DMS53 (cell line): Measurements from ENCODE around the gene EFS.

Experiments used
- DNase-seq: peaks from one replicate; lab custom pipeline; 2025; lab: John Stamatoyannopoulos, UW

Gene EFS

DNA sequence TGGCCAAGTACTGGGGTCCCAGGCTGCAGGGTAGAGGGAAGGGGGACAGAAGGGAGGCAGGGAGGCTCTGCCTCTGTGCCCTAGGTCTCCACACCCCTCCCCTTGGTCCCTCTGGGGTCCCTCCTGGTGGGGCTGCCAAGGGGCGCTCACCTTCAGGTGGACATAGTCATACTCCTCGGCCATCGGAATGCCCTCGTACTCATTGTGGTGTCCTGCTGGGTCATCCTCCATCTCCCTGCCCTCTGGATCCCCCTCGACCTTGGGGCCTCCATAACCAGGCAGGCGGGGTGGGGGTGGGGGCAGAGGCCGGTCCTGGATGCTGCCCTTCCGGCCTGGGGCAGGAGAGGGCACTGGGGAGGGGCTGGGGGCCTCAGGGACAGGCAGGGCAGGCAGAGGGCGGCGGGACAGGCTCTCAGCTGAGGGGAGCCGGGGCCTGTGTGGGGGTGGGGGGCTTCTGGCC is 5.8 kb downstream of the EFS start:
- no peak for DNase-seq

GRCh38 chr14:23358553-23359166 is 6.3 kb downstream of the EFS start:
- DNase-seq: no peak

- DNase-seq: peak; percentile 5
Observed at GRCh38 chr14:23358042-23358441, 6.9 kb downstream of the EFS start.

DNA sequence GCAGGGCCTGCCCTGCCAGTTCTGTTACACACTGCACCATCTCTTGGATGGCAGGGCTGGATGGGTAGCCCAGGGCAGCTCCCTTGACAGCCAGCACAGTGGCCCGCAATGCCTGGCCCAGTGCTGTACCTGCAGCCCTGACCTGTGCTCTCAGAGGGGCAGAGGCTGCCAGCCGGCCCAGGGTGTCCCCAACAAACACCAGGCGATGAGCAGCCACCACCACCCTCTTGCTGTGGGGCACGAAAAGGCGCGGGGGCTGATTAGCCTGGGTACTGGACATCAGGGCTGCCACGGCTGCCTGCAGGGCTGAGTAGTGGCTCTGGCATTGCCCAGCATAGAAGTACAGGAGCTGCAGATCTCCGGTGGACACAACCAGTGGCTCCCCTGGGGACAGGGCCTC is 7.7 kb downstream of the EFS start:
- no peak for DNase-seq

GRCh38 chr14:23356662-23357061 is 8.3 kb downstream of the EFS start:
- no peak for DNase-seq

- DNase-seq: no peak
Observed at GRCh38 chr14:23355871-23356435, 9.0 kb downstream of the EFS start.

DNA sequence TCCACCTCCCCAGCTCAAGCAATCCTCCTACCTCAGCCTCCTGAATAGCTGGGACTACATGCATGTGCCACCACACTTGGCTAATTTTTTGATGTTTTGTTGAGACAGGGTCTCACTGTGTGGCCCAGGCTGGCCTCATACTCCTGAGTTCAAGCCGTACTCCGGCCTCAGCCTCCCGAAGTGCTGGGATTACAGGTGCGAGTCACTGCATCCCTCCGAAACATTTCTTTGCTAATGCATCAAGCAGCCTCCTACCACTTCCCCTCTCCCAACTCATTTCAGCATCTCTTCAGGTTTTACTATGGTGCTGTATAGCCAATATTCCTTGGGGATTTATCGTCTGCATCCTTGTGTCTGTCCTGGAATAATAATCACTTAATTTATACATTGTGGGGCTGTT is 10.0 kb downstream of the EFS start:
- DNase-seq: no peak

DNA sequence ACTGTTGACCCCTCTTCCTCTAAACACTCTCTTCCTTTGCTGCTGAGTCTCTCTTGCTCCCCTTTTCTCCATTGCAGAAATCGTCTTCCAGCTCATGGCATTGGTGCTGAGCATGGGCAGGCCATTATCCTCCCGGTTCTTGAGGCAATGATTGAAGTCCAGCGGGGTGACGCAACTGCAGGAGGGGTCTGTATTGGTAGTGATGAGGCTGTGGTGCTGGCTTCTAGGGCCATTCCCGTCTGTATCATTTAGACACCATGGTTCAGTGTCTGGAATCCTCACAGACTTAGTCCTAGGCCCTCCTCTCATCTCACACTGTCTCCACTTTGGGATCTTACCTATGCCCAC is 11.6 kb downstream of the EFS start:
- DNase-seq: no peak

GRCh38 chr14:23352506-23353432 is 12.2 kb downstream of the EFS start, which contains the start of gene SLC22A17:
SLC22A17 (minus strand) TSS chr14:23352887.
- DNase-seq: peak; percentile 74

DNA sequence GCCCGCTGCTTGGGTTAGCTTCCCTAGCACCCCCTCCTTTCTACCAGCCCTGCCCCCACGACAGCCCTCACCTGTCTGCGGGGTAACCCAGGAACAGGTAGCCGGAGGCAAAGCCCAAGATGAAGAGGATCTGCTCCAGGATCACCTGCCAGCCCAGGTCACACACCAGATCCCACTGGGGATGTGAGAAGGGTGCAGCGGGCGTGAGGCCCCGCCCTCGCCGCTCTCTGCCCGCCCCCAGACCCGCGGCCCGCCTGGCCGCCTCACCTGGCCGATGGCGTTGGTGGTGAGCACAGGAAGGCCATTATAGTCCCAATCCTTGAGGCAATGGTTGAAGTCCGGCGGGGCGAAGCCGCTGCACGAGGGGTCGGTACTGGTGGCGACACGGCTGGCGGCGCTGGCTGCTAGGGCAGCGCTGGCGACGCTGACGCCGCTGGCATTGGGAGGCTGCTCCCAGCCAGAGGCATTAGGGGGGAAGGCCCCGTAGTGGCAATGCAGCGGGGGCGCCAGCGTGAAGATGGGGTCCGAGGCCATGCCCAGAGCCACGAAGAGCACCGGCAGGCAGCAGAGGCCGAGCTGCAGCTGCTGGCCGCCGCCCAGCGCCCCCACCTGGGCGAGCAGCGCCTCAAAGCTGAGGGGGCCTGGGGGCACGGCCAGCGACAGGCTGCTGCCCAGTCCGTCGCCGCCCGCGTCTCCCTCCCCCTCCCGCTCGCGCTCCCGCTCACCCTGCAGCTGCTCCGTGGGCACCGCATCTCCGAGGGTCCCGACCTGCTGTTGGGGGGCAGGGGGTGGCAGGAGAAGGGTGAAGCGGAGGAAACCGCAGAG is 13.1 kb downstream of the EFS start:
- peak; percentile 38 for DNase-seq

DNA sequence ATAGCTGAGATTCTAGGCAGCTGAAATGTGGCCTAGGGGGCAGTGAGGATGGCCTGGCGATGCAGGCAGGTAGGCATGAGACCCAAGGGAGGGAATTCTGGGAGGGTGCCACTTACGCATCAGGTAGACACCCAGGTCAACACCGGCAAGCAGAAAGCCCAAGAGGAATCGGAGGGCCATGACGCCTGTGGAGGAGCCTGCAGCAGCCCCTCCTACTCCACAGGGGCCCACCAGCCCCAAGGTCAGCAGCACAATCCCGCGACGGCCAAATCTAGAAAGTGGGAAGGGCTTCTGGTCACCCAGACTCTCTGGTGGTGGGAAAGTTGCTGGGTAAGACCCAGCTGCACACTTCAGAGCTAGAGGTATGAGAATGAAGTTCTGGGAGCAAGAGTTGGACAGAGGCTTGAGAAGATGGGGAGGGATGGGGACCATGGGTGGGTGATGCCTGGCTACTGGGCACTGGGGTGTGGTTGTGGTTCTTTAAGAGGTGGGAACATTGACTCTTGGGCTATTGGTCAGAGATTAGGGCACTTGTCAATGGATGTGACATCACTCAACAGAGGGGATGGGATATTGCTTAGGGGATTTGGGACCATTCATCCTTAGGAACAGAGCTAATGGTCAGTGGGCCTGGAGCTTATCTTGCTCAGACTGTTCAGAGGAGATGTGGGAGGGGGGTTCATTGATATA is 15.7 kb downstream of the EFS start:
- no peak for DNase-seq

GRCh38 chr14:23348297-23348655 is 16.7 kb downstream of the EFS start:
- no peak for DNase-seq

DNA sequence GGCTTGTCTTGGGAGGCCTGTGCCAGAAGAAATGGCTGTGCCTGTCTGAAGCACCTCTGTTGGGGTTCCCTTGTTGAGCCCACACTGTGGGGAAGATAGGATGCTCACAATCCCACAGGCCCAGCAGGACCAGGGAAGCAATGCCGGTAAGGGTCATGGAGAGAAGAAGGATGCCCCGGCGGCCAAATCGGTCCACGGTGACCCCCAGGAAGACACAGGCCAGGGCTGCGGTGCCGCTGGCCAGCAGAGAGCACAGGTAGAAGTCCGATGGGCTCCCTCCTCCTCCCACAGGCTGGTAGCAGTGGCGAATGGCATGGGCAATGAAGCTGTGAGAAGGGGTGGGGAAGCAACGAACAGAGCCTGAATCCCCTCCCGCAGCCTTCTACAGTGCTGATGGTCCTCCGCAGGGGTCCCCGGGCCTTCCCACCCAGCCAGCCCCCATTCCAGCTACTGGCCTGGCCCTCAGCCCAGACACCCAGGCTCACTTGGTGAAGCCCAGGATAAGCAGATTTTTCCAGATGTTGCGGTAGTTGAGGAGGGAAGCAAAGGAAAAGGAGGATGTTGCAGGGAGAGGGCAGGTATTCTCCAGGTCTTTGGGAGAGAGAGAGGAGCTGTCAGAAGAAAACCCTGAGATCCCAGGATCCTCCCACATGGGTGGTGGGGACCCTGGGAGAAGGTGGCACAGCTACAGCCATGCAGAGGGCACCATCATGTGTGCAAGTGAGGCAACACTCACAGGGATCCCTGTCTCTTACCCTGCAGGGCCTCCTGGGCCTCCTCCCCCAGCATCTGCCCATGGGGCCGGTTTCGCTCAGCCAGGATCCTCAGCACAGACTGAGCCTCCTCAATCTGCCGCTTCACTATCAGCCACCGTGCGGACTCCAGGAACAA is 17.3 kb downstream of the EFS start:
- no peak for DNase-seq

DNA sequence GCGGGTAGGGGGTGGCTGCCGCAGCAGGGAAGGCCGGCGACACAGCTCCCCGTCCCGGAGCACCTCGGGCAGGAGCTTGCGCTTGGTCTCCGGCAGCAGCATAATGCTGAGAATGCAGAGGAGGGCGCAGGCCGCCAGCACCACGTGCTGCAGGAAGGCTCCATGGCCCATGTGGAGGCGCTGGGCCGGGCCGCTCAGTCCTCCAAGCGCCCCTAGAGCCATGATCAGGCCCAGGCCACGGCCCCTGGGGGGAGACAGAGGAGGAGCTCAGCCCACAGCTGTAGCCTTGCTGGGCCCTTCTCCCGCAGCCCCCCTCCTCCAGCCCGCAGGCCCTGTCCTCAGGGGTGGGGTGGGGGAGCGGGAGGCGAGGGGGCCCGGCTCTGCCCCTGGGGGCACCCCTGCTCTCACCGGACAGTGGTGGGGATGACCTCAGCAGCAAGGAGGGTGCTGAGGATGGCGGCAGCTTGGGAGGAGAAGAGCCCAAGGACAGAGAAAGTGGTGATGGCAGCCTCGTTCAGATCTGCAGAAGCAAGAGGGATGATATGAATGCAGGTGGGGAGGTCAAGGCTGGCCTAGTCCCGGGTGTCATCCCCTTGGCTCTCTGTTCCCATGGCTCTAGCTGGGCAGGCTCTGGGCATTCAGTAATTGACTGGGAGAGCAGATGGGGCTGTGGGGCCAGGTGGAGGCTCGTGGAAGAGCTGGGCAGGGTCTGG is 18.1 kb downstream of the EFS start:
- DNase-seq: no peak

- DNase-seq: no peak
Observed at GRCh38 chr14:23345987-23346692, 18.8 kb downstream of the EFS start.

DNA sequence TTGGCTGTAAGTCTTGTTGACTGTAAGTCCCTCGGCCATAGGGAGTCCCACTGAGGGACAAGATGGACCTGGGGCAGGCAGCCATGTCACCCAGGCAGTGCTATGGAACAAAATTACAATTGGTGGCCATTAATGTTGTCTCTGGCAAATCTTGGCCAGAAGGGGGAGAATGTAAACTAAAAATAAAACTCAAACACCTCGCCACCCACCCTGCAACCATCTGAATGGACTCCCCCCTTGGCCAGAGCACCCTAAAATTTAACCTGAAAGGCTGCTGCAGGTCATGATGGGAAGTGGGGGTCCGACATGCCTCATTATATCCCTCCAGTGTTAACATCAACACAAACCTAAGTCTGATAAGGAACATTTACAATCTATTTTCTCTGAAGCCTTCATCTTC is 20.5 kb downstream of the EFS start:
- no peak for DNase-seq

GRCh38 chr14:23339506-23340268 is 25.3 kb downstream of the EFS start:
- DNase-seq: peak; percentile 27

- no peak for DNase-seq
Observed at GRCh38 chr14:23335623-23336022, 29.3 kb downstream of the EFS start.
